Measurements from ENCODE around the gene ADGRA3.

ADGRA3 gene

DNA sequence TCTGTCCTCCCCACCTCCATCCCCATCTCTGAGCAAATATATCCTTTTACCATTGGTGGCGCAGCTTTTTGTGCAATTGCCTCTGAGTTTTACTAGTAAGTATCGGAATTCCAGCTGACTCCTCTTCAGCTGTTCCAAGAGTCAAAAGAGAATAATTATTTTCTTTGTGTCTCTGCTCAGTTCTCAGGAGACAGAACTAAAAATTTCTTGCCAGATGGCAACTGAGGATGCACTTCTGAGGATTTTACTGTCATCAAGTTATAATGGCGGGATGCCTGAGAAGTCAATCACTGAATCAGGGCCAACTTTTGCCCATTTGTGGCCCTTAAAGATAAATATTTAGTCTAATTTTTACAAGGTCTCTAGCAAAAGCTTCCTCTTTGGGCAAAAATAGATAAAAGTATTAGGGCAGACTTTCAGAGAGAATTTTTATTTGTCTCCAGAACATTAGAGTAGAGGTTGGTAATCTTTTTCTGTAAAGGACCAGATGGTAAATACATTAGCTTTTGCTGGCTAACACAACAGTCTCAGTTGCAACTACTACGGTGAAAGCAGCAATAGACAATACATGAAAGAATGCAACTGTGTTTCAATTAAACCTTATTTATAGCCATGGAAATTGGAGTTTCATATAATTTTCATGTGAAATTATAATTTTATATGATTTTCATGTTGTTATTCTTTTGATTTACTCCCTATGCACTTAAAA lies 15.6 kb upstream of the ADGRA3 start:
- no peak overlapping the region for H3K9ac ChIP-seq (ENCODE audit: low read depth, low read length, poor library complexity, severe bottlenecking)
- no peaks in the 10 kb centered on the region for H3F3A ChIP-seq (ENCODE audit: low read depth)
- no peak overlapping the region for H2AFZ ChIP-seq (ENCODE audit: low read length)
- peaks cover 11% of the 10 kb centered on the region for H3K9me3 ChIP-seq (ENCODE audit: insufficient read depth, low read depth, low read length)
- H3K4me1 ChIP-seq (ENCODE audit: insufficient read depth, low read length, poor library complexity, severe bottlenecking) = no peaks in the 10 kb centered on the region
- H4K20me1 ChIP-seq (ENCODE audit: insufficient read depth, low read length, poor library complexity, severe bottlenecking) = no peaks in the 10 kb centered on the region
- no peaks in the 10 kb centered on the region for H3K27me3 ChIP-seq (ENCODE audit: insufficient read depth, low read length, poor library complexity, severe bottlenecking)
- H3K36me3 ChIP-seq (ENCODE audit: insufficient read depth, low read length) = no peaks in the 10 kb centered on the region
- H3K4me3 ChIP-seq (ENCODE audit: low read length, poor library complexity, severe bottlenecking) = no peak overlapping the region
- TF ChIP-seq EZH2phosphoT487 (IDR thresholded peaks at IDR 0.05; ENCODE audit: borderline replicate concordance) = no peak
- TF ChIP-seq, protein P1, sequence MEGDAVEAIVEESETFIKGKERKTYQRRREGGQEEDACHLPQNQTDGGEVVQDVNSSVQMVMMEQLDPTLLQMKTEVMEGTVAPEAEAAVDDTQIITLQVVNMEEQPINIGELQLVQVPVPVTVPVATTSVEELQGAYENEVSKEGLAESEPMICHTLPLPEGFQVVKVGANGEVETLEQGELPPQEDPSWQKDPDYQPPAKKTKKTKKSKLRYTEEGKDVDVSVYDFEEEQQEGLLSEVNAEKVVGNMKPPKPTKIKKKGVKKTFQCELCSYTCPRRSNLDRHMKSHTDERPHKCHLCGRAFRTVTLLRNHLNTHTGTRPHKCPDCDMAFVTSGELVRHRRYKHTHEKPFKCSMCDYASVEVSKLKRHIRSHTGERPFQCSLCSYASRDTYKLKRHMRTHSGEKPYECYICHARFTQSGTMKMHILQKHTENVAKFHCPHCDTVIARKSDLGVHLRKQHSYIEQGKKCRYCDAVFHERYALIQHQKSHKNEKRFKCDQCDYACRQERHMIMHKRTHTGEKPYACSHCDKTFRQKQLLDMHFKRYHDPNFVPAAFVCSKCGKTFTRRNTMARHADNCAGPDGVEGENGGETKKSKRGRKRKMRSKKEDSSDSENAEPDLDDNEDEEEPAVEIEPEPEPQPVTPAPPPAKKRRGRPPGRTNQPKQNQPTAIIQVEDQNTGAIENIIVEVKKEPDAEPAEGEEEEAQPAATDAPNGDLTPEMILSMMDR (conservative IDR thresholded peaks at IDR 0.05; ENCODE audit: low read length) = no peak
- no peak overlapping the region for H3K4me2 ChIP-seq (ENCODE audit: low read depth, low read length, poor library complexity, severe bottlenecking)
- no peaks in the 10 kb centered on the region for H3K79me2 ChIP-seq (ENCODE audit: insufficient read depth, low read length)
- H3K9me2 ChIP-seq (replicated peaks; ENCODE audit: low read depth, low read length) = no peaks in the 10 kb centered on the region

DNA sequence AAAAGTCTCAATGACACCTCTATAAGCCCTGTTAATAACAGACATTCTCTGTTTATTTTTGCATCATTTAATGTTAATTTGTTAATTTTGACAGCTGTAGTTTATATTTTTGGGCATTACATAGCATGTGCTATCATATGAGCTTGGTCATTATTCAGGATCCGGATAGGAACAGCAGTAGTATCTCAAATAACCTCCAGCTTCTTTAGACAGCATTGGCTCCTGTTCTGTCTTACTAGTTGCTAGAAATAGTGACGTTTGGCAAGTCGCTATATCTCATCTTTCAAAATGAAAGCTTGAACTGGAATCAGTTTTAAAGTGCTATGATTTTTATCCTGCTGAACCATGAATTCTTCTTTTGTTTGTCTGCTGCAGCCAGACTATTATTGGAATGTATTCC lies 9.0 kb upstream of the ADGRA3 start:
- no peak overlapping the region for H3K4me3 ChIP-seq (ENCODE audit: low read length, poor library complexity, severe bottlenecking)
- no peak for TF ChIP-seq EZH2phosphoT487 (IDR thresholded peaks at IDR 0.05; ENCODE audit: borderline replicate concordance)
- TF ChIP-seq, protein P1 (conservative IDR thresholded peaks at IDR 0.05; ENCODE audit: low read length) = no peak
- H3K4me1 ChIP-seq (ENCODE audit: insufficient read depth, low read length, poor library complexity, severe bottlenecking) = no peaks in the 10 kb centered on the region
- H3K4me2 ChIP-seq (ENCODE audit: low read depth, low read length, poor library complexity, severe bottlenecking) = no peak overlapping the region
- H3K9me3 ChIP-seq (ENCODE audit: insufficient read depth, low read depth, low read length) = no peaks in the 10 kb centered on the region
- no peaks in the 10 kb centered on the region for H3K36me3 ChIP-seq (ENCODE audit: insufficient read depth, low read length)
- no peaks in the 10 kb centered on the region for H3K79me2 ChIP-seq (ENCODE audit: insufficient read depth, low read length)
- H3K9me2 ChIP-seq (replicated peaks; ENCODE audit: low read depth, low read length) = no peaks in the 10 kb centered on the region
- H4K20me1 ChIP-seq (ENCODE audit: insufficient read depth, low read length, poor library complexity, severe bottlenecking) = no peaks in the 10 kb centered on the region
- H2AFZ ChIP-seq (ENCODE audit: low read length) = no peak overlapping the region
- H3F3A ChIP-seq (ENCODE audit: low read depth) = no peaks in the 10 kb centered on the region
- no peaks in the 10 kb centered on the region for H3K27me3 ChIP-seq (ENCODE audit: insufficient read depth, low read length, poor library complexity, severe bottlenecking)
- H3K9ac ChIP-seq (ENCODE audit: low read depth, low read length, poor library complexity, severe bottlenecking) = no peak overlapping the region

DNA sequence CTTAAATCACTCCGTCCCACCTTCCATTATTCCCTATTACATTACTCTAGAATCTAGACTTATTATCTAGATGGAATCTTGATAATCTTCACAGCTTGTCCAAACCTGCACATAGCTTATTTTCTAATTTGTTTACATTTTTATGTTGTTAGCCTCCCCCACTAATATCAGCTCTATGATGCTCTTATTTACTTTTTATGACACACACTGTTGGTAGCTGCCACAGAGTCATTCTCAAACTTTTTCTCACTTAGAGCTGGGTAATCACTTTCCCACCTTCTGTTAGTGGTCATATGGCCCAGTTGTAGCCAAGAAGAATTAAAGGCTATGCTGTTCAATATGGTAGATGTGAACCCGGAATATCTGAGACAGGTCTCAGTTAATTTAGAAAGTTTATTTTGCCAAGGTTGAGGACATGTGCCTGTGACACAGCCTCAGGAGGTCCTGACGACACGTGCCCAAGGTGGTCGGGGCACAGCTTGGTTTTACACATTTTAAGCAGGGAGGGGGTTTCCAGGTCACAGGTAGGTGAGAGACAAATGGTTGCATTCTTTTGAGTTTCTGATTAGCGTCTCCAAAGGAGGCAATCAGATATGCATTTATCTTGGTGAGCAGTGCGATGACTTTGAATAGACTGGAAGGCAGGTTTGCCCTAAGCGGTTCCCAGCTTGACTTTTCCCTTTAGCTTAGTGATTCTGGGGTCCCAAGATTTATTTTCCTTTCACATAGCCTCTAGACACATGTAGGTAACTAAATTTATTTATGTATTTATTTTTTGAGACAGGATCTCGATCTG lies 7.0 kb upstream of the ADGRA3 start:
- Histone ChIP-seq H3K36me3 (ENCODE audit: insufficient read depth, low read length) (no peaks in the 10 kb centered on the region), H3K79me2 (ENCODE audit: insufficient read depth, low read length) (no peaks in the 10 kb centered on the region), H3K9me2 (replicated peaks; ENCODE audit: low read depth, low read length) (no peaks in the 10 kb centered on the region), H3K4me1 (ENCODE audit: insufficient read depth, low read length, poor library complexity, severe bottlenecking) (no peaks in the 10 kb centered on the region), H2AFZ (ENCODE audit: low read length) (no peak overlapping the region), H3K9ac (ENCODE audit: low read depth, low read length, poor library complexity, severe bottlenecking) (no peak overlapping the region), H3K9me3 (ENCODE audit: insufficient read depth, low read depth, low read length) (no peaks in the 10 kb centered on the region), H3F3A (ENCODE audit: low read depth) (no peaks in the 10 kb centered on the region), H3K4me3 (ENCODE audit: low read length, poor library complexity, severe bottlenecking) (no peak overlapping the region), H3K4me2 (ENCODE audit: low read depth, low read length, poor library complexity, severe bottlenecking) (no peak overlapping the region), H4K20me1 (ENCODE audit: insufficient read depth, low read length, poor library complexity, severe bottlenecking) (no peaks in the 10 kb centered on the region), H3K27me3 (ENCODE audit: insufficient read depth, low read length, poor library complexity, severe bottlenecking) (no peaks in the 10 kb centered on the region)
- no peak for TF ChIP-seq EZH2phosphoT487 (IDR thresholded peaks at IDR 0.05; ENCODE audit: borderline replicate concordance)
- TF ChIP-seq, protein P1 (conservative IDR thresholded peaks at IDR 0.05; ENCODE audit: low read length) = no peak
